Posterior cingulate gyrus (tissue), 11 donors: ENCODE data around the gene CCDC158.
"Not testable (repeated sequence)": the region's sequence is repeated elsewhere in the genome, so short reads cannot be mapped to it uniquely, and the experiment has no call there.

Experiments used
- DNase-seq, 10 donors: peaks; one replicate each; pipeline versions ENCODE4 v3.0.0 to v3.0.0-alpha.2; 2020 to 2021; ENCODE audit warnings: mixed read lengths in 3 of 10
- intact Hi-C: fragments of 100-400 bp; cut with DNase I; formaldehyde crosslinking; loops from one replicate; pipeline ENCODE4 v1.15.1; 2023

CCDC158 gene

DNA sequence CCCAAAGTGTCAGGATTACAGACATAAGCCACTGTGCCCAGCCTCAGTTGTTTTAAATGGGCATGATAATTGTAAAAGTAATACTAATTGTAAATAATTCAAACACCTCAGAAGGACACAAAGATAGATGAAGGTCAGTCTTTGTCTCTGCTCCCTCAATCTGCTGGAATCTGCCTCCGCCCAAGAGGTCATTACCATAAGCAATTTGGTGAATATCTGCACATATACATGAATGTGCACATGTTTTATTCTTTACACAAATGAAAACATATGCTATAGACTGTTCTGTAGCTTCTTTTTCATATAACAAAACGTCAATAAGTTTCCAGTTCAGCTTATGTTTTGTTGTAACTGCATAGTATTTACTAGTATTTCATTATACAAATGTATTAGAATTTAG, 107.4 kb downstream of the CCDC158 start:
- intact Hi-C loops, result no loop called here
- no peak for DNase-seq

DNA sequence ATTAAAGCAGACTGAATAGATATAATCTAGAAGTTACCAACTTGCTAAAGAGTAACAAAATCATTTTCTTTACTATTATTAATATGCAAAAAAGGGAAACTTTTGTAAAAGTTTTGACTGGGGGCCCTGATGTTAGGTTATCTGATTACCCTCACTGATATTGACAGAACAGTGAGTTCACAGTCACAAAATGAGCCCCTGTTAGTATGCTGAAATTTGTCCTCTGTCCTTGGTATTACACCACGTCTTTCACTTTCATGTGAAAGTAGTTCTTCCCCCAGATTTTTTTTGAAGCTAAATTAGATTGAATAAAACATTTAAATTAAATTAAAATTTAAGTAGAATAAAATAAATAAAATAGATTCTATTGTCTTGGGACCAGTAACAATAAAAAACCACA, 108.5 kb downstream of the CCDC158 start:
- DNase-seq, result no peak
- intact Hi-C loops, result no loop called here

DNA sequence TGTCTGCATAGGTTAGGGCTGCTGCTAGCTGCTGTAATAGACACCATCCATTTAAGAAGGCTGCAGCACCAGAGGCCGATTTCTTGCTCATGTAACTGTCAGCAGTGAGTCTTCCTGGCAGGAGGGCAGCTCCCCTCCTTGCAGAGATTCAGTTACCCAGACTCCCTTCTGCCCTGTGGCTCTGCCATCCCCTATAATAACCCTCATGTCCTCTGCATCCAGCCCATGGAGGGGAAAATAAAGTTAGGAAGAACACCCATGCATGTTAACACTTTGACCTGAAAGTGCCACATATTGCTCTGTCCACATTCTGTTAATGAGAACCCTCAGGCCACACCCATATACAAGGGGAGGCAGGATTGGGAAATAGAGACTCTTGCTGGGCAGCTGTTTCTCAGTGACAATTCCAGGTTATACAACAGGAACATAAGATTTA, 109.0 kb downstream of the CCDC158 start:
- intact Hi-C loops, result no loop called here
- peak in 1 of 10 donors; percentile 23 for DNase-seq

- DNase-seq, result no peak
- intact Hi-C loops, result no loop called here
These were observed 110.3 kb downstream of the CCDC158 start for GRCh38 chr4:76310683-76311082.

- DNase-seq, result no peak
- intact Hi-C loops, result no loop called here
These were observed 110.9 kb downstream of the CCDC158 start for GRCh38 chr4:76309939-76310550.

DNA sequence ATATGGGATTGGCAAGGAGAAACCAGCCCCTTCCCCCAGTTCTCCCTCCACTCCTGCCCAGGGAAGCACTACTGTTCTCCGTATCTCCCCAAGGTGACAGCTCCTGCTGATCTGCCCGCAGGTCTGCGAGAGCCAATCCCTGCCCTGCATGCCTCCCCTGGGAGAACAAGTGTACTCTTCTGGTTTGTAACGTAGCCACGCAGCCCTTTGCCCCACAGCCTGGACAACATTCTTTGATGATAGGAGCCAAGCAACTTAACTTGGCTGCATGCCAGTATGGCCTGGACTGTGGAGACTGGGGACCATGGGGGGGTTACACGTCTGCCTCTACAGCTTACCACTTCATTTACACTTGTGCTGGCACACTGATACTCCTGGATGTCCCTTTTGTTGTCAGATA, 112.4 kb downstream of the CCDC158 start:
- intact Hi-C loops, result no loop called here
- peak in 1 of 10 donors; percentile 78 for DNase-seq

- intact Hi-C loops, result no loop called here
- DNase-seq, result no peak
These were observed 113.3 kb downstream of the CCDC158 start for GRCh38 chr4:76307660-76308014.

- DNase-seq, result peak in 9 of 10 donors; percentile 30 to 92 (median 49)
- intact Hi-C loops, result no loop called here
These were observed 113.9 kb downstream of the CCDC158 start for GRCh38 chr4:76306882-76307659.

- intact Hi-C loops, result no loop called here
- DNase-seq, result peak in 9 of 10 donors; percentile 25 to 89 (median 53)
These were observed 114.7 kb downstream of the CCDC158 start, which contains the start of gene STBD1 for GRCh38 chr4:76305971-76306881. Gene STBD1 (plus strand): TSS chr4:76306733. CDS start chr4:76306770, 37 bp downstream.

- DNase-seq, result no peak
- intact Hi-C loops, result no loop called here
These were observed 115.8 kb downstream of the CCDC158 start for GRCh38 chr4:76305033-76305687.

GRCh38 chr4:76302826-76303438, 118.0 kb downstream of the CCDC158 start:
- intact Hi-C loops, result no loop called here
- no peak for DNase-seq

DNA sequence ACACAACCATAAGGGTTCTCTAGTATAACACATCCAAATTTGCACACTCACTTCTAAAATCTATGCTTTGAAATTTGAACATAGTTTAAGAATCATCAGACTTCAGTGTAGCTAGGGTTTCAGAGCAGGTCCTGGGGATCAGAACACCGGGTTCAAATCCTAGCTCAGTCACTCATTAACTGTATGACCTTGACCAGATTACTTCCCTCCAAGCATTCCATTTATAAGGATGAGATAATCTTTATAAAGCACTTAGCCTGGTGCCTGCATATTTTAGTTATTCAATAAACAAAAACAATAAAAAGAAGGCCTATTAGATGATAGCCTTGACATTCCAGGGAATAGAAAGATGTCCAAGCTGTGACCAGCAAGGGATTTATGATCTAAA, 119.2 kb downstream of the CCDC158 start:
- intact Hi-C loops, result no loop called here
- no peak for DNase-seq

GRCh38 chr4:76301068-76301774, 119.7 kb downstream of the CCDC158 start:
- no peak for DNase-seq
- intact Hi-C loops, result no loop called here

- intact Hi-C loops, result no loop called here
- DNase-seq, result no peak
These were observed 120.9 kb downstream of the CCDC158 start for GRCh38 chr4:76300012-76300411.

DNA sequence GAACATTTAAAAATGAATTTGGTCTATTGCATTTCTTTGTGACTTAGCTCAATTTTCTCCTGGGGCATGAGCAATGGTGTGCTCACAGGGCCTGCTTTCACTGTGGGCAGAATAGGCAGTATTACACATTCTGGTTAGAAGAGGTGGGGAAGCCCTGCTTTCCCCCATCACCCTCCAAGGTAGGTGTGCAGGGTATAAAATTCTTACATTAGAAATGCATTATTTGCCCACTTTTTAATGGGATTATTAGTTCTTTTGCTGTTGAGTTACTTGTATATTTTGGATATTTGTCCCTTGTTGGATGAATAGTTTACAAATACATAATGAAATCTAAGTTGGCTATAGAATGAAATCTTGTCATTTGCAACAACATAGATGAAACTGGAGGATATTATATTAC, 122.7 kb downstream of the CCDC158 start:
- intact Hi-C loops, result no loop called here
- no peak for DNase-seq

DNA sequence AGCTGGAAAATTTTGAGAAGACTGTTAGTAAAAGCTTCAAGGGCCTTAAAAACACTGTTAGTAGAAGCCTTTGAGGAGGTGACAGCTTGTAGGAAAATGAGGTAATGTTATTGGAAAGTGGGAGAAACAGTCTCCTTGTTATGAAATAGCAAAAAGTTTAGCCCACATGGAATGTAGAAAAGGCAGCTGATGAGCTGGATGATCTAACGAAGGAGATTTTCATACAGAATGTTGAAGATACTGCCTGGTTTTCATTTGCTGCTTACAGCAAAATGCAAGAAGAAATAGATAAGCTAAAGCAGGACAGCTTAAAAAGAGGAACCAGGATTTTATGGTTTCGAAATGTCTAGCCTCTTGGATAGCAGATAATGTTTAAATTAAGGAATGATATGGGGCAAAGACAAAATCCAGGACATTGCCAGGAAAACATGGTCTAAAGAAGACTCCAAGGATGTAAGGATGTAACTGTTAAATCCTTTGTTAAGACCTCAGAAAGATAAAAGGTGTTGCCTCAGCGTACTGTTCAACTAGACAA, 124.6 kb downstream of the CCDC158 start:
- intact Hi-C loops, result no loop called here
- DNase-seq, result no peak

DNA sequence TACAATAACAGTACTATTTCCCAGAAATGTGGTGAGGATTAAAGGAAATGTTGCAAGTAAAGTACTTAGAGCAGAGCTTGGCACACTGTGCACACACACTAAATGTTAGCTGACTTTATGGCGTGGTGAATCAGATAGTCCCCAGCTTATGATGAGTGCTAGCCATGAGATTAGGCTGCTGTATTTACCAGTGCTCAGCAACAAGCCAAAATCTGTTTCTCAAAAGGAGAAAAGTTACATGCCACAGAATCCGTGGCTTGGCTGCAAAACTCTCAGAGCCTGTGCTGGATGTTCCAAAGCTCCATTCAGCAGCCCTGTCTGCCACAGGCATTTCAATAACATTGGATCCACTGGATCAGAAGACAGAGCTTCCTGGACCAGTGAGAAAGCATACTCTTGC, 127.2 kb downstream of the CCDC158 start:
- DNase-seq, result no peak
- intact Hi-C loops, result no loop called here

DNA sequence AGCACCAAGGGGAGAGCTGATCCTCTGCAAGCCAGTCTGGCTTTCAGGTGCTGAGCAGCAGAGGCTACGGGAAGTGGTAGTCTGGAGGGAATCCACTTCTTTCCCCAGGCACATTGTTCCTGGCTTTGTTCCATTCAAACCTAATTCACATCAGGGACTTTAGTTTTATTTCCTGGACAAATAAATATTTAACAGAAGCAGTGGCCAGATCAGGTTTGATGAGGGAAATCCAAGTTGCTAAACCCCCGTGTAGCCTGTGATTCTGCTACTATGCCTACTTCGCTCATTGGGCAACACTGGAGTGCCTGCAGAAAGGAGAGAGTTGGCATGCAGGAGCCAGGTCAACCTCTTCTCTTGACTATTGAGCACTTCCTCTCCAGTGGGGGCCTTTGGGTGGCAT, 128.2 kb downstream of the CCDC158 start:
- intact Hi-C loops, result no loop called here

DNA sequence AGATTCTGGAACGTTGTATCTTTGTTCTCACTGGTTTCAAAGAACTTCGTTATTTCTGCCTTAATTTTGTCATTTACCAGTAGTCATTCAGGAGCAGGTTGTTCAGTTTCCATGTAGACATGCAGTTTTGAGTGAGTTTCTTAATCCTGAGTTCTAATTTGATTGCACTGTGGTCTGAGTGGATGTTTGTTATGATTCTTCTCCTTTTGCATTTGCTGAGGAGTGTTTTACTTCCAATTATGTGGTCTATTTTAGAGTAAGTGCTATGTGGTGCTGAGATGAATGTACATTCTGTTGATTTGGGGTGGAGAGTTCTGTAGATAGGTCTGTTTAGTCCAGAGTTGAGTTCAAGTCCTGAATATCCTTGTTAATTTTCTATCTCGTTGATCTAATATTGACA, 133.1 kb downstream of the CCDC158 start:
- DNase-seq, intact Hi-C loops: not testable (repeated sequence)

More for the DNA sequence above, 128.2 kb downstream of the CCDC158 start:
- DNase-seq, result no peak
